Activated naive CD8-positive, alpha-beta T cell treated with anti-CD3 and anti-CD28 coated beads for 36 hours (primary cell): ENCODE data around the gene TBC1D26. TPM values are rescaled to one million over a fixed set of nuclear protein-coding genes. Genes with fewer than 3 reads are reported as not detected.
"Not testable (repeated sequence)": the region's sequence is repeated elsewhere in the genome, so short reads cannot be mapped to it uniquely, and the experiment has no call there.

Source experiments
- DNase-seq: peaks from one replicate; pipeline ENCODE4 v3.0.0; 2021
- H3K27ac Mint-ChIP-seq: one replicate; pipeline ENCODE4 v1.8.0; 2022; ENCODE audit warnings: mild to moderate bottlenecking, moderate library complexity, mixed read lengths
- H3K27me3 Mint-ChIP-seq: one replicate; pipeline ENCODE4 v1.8.0; 2022; ENCODE audit warnings: mild to moderate bottlenecking, mixed read lengths
- H3K36me3 Mint-ChIP-seq: one replicate; pipeline ENCODE4 v1.8.0; 2021; ENCODE audit warnings: mild to moderate bottlenecking, mixed read lengths
- H3K4me1 Mint-ChIP-seq: one replicate; pipeline ENCODE4 v1.8.0; 2021; ENCODE audit warnings: mixed read lengths
- H3K4me3 Mint-ChIP-seq: one replicate; pipeline ENCODE4 v1.8.0; 2022; ENCODE audit warnings: mild to moderate bottlenecking, moderate library complexity, mixed read lengths
- H3K9me3 Mint-ChIP-seq: one replicate; pipeline ENCODE4 v1.8.0; 2022; ENCODE audit warnings: mixed read lengths
- total RNA-seq, 2 experiments: library from RNA; stranded (reverse); gene quantifications; one replicate each; pipeline ENCODE4 v1.2.3, GENCODE V29; 2021

The TBC1D26 gene
- total RNA-seq, 2 experiments from 2014 or later = 0.16 to 0.45 TPM

- not testable (repeated sequence) for H3K4me3 Mint-ChIP-seq, H3K9me3 Mint-ChIP-seq, H3K27me3 Mint-ChIP-seq, H3K27ac Mint-ChIP-seq, H3K36me3 Mint-ChIP-seq, H3K4me1 Mint-ChIP-seq, DNase-seq
These were observed 7.2 kb downstream of the TBC1D26 start for GRCh38 chr17:15739259-15739658.

GRCh38 chr17:15740041-15740440 is 8.0 kb downstream of the TBC1D26 start:
- not testable (repeated sequence) for H3K4me1 Mint-ChIP-seq, H3K9me3 Mint-ChIP-seq, H3K27ac Mint-ChIP-seq, H3K27me3 Mint-ChIP-seq, H3K4me3 Mint-ChIP-seq, DNase-seq, H3K36me3 Mint-ChIP-seq

- no peak for DNase-seq
- H3K9me3 Mint-ChIP-seq = no peaks in the 10 kb centered on the region
- no peaks in the 10 kb centered on the region for H3K36me3 Mint-ChIP-seq
- H3K27me3 Mint-ChIP-seq = peaks cover 5% of the 10 kb centered on the region
- H3K27ac Mint-ChIP-seq = no peak overlapping the region
- H3K4me1 Mint-ChIP-seq = no peaks in the 10 kb centered on the region
- no peak overlapping the region for H3K4me3 Mint-ChIP-seq
These were observed 8.6 kb downstream of the TBC1D26 start for GRCh38 chr17:15740570-15741120.

- Mint-ChIP-seq H3K27ac (no peak overlapping the region), H3K4me3 (no peak overlapping the region), H3K9me3 (no peaks in the 10 kb centered on the region), H3K4me1 (no peaks in the 10 kb centered on the region), H3K27me3 (peaks cover 9% of the 10 kb centered on the region), H3K36me3 (no peaks in the 10 kb centered on the region)
- no peak for DNase-seq
These were observed 9.5 kb downstream of the TBC1D26 start for GRCh38 chr17:15741624-15742023.

- DNase-seq = no peak
- Mint-ChIP-seq H3K27me3 (peaks cover 11% of the 10 kb centered on the region), H3K27ac (no peak overlapping the region), H3K4me1 (no peaks in the 10 kb centered on the region), H3K4me3 (no peak overlapping the region), H3K9me3 (no peaks in the 10 kb centered on the region), H3K36me3 (no peaks in the 10 kb centered on the region)
These were observed 10.1 kb downstream of the TBC1D26 start for GRCh38 chr17:15742051-15742795.

GRCh38 chr17:15742921-15743320 is 10.8 kb downstream of the TBC1D26 start:
- Mint-ChIP-seq H3K9me3 (no peaks in the 10 kb centered on the region), H3K4me3 (no peak overlapping the region), H3K27ac (no peak overlapping the region), H3K27me3 (peaks cover 13% of the 10 kb centered on the region), H3K4me1 (no peaks in the 10 kb centered on the region), H3K36me3 (no peaks in the 10 kb centered on the region)
- DNase-seq = no peak

- Mint-ChIP-seq H3K4me1 (no peaks in the 10 kb centered on the region), H3K9me3 (no peaks in the 10 kb centered on the region), H3K27ac (no peak overlapping the region), H3K36me3 (no peaks in the 10 kb centered on the region), H3K4me3 (no peak overlapping the region), H3K27me3 (peaks cover 15% of the 10 kb centered on the region)
- no peak for DNase-seq
These were observed 12.1 kb downstream of the TBC1D26 start for GRCh38 chr17:15744074-15744676.

GRCh38 chr17:15744885-15745284 is 12.8 kb downstream of the TBC1D26 start:
- DNase-seq = no peak
- Mint-ChIP-seq H3K36me3 (no peaks in the 10 kb centered on the region), H3K4me3 (no peak overlapping the region), H3K27me3 (peaks cover 10% of the 10 kb centered on the region), H3K4me1 (no peaks in the 10 kb centered on the region), H3K27ac (no peak overlapping the region), H3K9me3 (no peaks in the 10 kb centered on the region)

GRCh38 chr17:15749403-15749802 is 17.3 kb downstream of the TBC1D26 start:
- H3K4me3 Mint-ChIP-seq, H3K9me3 Mint-ChIP-seq, H3K36me3 Mint-ChIP-seq, H3K4me1 Mint-ChIP-seq, H3K27ac Mint-ChIP-seq, DNase-seq: not testable (repeated sequence)
- H3K27me3 Mint-ChIP-seq = peaks cover 10% of the 10 kb centered on the region

GRCh38 chr17:15768865-15769533 is 36.9 kb downstream of the TBC1D26 start:
- DNase-seq, H3K36me3 Mint-ChIP-seq, H3K27me3 Mint-ChIP-seq, H3K9me3 Mint-ChIP-seq, H3K4me3 Mint-ChIP-seq, H3K27ac Mint-ChIP-seq, H3K4me1 Mint-ChIP-seq: not testable (repeated sequence)

GRCh38 chr17:15770679-15771078 is 38.6 kb downstream of the TBC1D26 start:
- not testable (repeated sequence) for H3K9me3 Mint-ChIP-seq, H3K36me3 Mint-ChIP-seq, H3K27ac Mint-ChIP-seq, H3K27me3 Mint-ChIP-seq, DNase-seq, H3K4me1 Mint-ChIP-seq, H3K4me3 Mint-ChIP-seq

GRCh38 chr17:15776871-15777270 is 44.8 kb downstream of the TBC1D26 start:
- Mint-ChIP-seq H3K9me3 (peaks cover 23% of the 10 kb centered on the region), H3K4me1 (peaks cover 2% of the 10 kb centered on the region), H3K27me3 (peaks cover 38% of the 10 kb centered on the region), H3K4me3 (no peak overlapping the region), H3K27ac (no peak overlapping the region), H3K36me3 (peaks cover 4% of the 10 kb centered on the region)
- DNase-seq = no peak

GRCh38 chr17:15777297-15777696 is 45.2 kb downstream of the TBC1D26 start:
- Mint-ChIP-seq H3K9me3 (peaks cover 23% of the 10 kb centered on the region), H3K4me1 (peaks cover 2% of the 10 kb centered on the region), H3K36me3 (peaks cover 4% of the 10 kb centered on the region), H3K4me3 (no peak overlapping the region), H3K27me3 (peaks cover 42% of the 10 kb centered on the region), H3K27ac (no peak overlapping the region)
- no peak for DNase-seq

- peaks cover 2% of the 10 kb centered on the region for H3K4me1 Mint-ChIP-seq
These were observed 45.6 kb downstream of the TBC1D26 start for GRCh38 chr17:15777717-15778116.

GRCh38 chr17:15779119-15779518 is 47.0 kb downstream of the TBC1D26 start:
- no peak for DNase-seq
- Mint-ChIP-seq H3K4me1 (peaks cover 3% of the 10 kb centered on the region), H3K27ac (no peak overlapping the region), H3K36me3 (peaks cover 4% of the 10 kb centered on the region), H3K9me3 (peaks cover 23% of the 10 kb centered on the region), H3K4me3 (no peak overlapping the region), H3K27me3 (peaks cover 60% of the 10 kb centered on the region)

More at GRCh38 chr17:15777717-15778116, 45.6 kb downstream of the TBC1D26 start:
- H3K36me3 Mint-ChIP-seq = peaks cover 4% of the 10 kb centered on the region
- H3K9me3 Mint-ChIP-seq = peaks cover 23% of the 10 kb centered on the region
- H3K27ac Mint-ChIP-seq = peak overlapping the region; percentile 1
- no peak overlapping the region for H3K4me3 Mint-ChIP-seq
- H3K27me3 Mint-ChIP-seq = peaks cover 46% of the 10 kb centered on the region
- no peak for DNase-seq
